GM12872 (cell line): ENCODE measurements around the gene RUSC2.

Source experiments
- TF ChIP-seq, protein P1 (sequence below): IDR thresholded peaks from 3 replicates; pipeline ENCODE4 v1.5.1; 2011; ENCODE audit warnings: low read depth, mild to moderate bottlenecking, low read length, moderate library complexity; ENCODE audit not compliant: insufficient read depth

RUSC2 gene

DNA sequence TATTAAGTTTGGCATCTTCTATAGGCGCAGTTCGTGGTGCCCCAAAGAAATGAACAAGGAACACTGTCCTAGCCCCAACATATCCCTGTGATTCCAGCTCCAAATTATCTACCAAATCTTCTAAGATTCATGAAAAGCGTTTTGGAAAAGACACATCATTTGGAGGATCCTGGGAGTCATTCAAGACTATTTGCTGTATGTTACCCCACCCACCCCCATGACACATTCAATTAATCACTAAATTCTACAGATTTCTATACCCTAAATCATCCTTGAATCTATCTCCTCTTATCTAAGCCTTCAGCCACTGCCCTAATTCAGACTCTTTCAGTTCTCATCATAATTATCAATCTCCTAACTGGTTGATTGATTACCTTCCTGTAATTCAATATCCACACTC, 5.5 kb upstream of the RUSC2 start:
- TF ChIP-seq, protein P1, sequence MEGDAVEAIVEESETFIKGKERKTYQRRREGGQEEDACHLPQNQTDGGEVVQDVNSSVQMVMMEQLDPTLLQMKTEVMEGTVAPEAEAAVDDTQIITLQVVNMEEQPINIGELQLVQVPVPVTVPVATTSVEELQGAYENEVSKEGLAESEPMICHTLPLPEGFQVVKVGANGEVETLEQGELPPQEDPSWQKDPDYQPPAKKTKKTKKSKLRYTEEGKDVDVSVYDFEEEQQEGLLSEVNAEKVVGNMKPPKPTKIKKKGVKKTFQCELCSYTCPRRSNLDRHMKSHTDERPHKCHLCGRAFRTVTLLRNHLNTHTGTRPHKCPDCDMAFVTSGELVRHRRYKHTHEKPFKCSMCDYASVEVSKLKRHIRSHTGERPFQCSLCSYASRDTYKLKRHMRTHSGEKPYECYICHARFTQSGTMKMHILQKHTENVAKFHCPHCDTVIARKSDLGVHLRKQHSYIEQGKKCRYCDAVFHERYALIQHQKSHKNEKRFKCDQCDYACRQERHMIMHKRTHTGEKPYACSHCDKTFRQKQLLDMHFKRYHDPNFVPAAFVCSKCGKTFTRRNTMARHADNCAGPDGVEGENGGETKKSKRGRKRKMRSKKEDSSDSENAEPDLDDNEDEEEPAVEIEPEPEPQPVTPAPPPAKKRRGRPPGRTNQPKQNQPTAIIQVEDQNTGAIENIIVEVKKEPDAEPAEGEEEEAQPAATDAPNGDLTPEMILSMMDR: no peak

DNA sequence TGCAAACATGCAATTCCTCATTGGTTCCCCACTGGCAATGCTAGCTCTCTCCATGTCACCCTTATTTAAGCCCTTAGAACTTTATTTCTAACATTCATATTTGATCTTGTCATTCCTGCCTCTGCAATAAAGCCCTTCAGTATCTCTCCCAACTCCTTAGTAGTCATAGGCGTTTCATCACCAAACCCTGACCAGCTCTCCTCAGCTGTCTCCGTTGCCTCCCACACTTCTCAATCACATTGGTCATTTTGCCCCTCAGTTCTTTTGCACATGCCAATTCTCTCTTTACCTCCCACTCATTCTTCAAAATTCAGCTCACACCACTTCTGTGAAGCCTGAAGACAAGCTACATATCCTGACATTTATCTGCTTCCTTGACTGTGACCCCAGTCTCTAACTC, 2.8 kb upstream of the RUSC2 start:
- TF ChIP-seq, protein P1: no peak

DNA sequence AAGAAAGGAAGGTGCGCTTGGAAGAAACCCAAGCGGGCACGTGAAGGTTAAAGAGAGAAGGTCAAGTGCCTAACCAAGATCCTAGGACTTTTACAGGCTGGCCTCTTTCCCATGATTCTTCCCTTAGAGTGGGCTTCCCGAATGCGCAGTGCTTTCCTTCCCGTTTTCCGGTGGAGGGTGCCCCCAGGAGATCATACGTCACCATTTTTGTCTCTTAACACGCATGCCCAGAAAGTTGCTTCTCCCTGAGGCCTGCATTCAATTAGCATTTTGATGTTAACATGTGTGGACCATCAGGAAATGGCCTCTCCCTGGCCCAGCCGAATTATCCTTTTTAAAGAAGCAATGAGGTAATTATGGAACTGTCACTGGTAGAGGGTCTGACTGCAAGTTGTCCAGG, 1.9 kb upstream of the RUSC2 start:
- TF ChIP-seq, protein P1: no peak

DNA sequence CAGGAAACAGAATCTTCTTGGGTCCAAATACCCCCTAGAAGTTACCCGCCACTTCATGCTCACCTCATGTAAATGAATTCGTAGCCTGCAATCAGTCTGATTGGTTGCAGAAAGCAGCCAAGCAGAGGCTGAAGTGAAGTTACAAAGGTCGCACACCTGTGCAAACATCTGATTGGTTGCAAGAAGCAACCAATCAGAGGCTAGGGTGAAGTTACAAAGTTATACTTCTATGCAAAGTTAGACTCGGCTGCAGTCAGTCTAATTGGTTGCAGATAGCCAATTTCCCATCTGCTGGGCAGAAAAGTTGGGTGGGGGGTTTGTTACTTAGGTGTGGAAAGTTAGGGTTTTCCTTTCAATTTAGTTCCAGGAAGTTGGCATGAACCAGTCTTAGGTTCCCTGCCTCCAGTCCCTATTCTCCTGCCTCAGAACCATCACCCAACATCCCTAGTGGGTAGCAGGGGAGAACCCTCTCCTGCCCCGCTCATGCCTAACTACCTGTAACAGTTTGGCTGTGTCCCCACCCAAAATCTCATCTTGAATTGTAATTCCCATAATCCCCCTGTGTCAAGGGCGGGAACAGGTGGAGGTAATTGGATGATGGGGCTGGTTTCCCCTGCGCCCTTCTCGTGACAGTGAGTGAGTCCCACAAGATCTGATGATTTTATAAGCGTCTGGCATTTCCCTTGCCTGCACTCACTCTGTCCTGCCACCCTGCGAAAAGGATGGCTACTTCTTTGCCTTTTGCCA, 1.2 kb upstream of the RUSC2 start:
- TF ChIP-seq, protein P1: no peak

DNA sequence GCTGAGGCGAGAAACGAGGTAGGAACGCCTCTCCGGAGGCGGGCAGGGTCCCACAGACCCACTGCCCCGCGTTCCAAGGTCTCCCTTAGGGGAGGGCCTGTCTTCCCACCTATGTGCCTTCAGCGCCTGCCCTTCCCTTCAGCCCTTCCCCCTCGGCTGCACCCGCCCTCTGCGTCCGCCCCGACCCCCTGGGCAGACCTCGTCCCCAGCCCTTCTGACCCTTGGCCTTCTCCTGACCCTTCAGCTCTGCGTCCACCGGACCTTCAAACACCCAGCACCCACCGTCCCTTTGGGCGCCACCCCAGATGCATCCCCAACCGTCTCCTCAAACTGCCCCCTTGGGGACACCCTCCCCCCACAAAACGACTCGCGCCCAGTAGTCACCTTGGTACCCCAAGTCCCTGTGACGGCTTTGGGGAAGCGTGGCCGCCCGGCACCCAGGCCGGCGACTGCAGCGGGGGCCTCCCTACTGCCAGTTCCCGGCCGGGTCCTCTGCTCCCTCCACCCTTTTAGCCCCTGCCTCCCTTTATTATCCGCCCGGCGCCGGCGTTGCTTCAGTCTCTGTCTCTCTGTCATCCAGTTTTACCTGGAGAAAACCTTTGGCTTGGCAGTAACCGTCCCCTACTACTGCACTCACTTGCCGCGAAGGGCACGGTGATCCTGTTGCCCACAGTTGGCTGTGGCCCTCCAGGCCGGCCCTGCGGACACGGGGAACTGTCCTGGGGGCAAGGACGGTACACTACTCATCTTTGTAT, 421 bp downstream of the RUSC2 start:
- TF ChIP-seq, protein P1: no peak

DNA sequence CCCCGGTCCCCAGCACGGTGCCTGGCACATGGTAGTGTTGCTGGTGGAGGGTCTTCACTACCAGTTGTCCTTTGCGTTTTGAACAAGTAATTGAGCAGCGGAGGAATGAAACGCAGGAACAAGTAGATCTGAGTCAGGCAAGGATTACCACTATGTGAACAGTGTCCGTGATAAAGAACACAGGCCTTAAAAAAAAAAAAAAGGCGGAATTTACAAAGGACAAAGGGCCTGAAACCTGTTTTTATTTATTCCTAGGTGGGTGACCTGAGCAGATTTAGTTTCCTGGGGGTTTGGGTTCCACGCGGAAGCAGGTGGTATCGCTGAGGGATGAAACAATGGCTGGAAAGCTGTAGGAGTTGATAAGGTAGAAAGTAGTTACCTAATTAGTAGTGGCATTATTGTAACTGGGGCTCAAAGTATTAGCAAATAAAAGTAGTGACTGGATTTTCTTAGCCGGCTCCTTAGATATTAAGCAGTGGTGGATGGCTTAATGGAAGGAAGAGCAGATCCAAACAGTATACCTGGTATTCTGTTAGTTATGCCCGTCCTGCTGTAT, 1.1 kb downstream of the RUSC2 start:
- TF ChIP-seq, protein P1: no peak

DNA sequence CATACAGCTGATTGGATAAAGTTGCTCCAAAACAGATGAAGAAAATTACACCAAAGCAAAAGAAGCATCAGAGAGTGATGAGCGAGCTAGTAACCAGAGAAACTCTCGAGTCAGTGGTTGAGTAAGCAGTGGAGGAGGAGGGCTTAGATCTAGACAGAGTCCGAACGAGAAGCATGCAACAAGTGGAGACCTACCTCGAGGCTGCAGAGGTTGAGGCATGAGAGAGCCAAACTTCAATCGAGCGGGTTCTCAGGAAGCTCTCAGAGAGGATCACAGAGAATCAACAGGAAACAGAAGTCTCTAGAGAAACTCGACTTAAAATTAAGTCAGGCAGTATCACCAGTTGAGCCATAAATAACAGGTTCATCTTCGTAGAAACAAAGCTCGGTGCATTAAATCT, 6.1 kb downstream of the RUSC2 start:
- TF ChIP-seq, protein P1: no peak
